Esophagus squamous epithelium (tissue), 5 donors: Measurements from ENCODE around the gene ESRRA. TPM values are rescaled to one million over a fixed set of nuclear protein-coding genes. Genes with fewer than 3 reads are reported as not detected.
A peak's percentile ranks its signal among the peaks of the same experiment; 100 is the strongest.

ENCODE experiments used
- DNase-seq: peaks from one replicate; lab custom pipeline; 2025; lab: John Stamatoyannopoulos, UW
- H3K27ac ChIP-seq, 4 donors: fragments of 200-600 bp; sonication (generic); one replicate each; pipeline ENCODE4 v1.5.1; 2016 to 2019; ENCODE audit warnings: mild to moderate bottlenecking in 1 of 4
- H3K27me3 ChIP-seq, 4 donors: fragments of 200-600 bp; sonication (generic); 1 replicate in 3 of 4; 2 replicates in 1 of 4; pipeline versions ENCODE4 v1.5.1 to v1.6.0; 2017 to 2021; ENCODE audit warnings: antibody characterized with exemption in 1 of 4
- H3K36me3 ChIP-seq, 3 donors: fragments of 200-600 bp; sonication (generic); one replicate each; pipeline ENCODE4 v1.5.1; 2016 to 2019
- H3K4me1 ChIP-seq, 3 donors: fragments of 200-600 bp; sonication (generic); one replicate each; pipeline ENCODE4 v1.5.1; 2017 to 2019
- H3K4me3 ChIP-seq, 4 donors: fragments of 200-600 bp; sonication (generic); 1 replicate in 3 of 4; 2 replicates in 1 of 4; pipeline ENCODE4 v1.5.1; 2016 to 2019; ENCODE audit warnings: mild to moderate bottlenecking in 2 of 4, moderate library complexity in 1 of 4
- H3K9me3 ChIP-seq, 3 donors: fragments of 200-600 bp; sonication (generic); one replicate each; pipeline ENCODE4 v1.5.1; 2016 to 2019
- POLR2A ChIP-seq, 4 donors: fragments of 450-650 bp; IDR thresholded peaks; one replicate each; pipeline ENCODE4 v1.6.1; 2017; ENCODE audit warnings: antibody characterized with exemption in 4 of 4, mild to moderate bottlenecking in 4 of 4, moderate library complexity in 3 of 4
- WGBS, 2 donors: methylation state at CpG; one replicate each; pipeline ENCODE4 v1.1.5; 2018; 5-methylcytosine and 5-hydroxymethylcytosine counted together
- intact Hi-C: fragments of 100-400 bp; cut with DNase I; formaldehyde crosslinking; loops from one replicate; pipeline ENCODE4 v1.15.0; 2022
- total RNA-seq, 4 donors: library from RNA; depleted of rRNA; stranded (reverse); fragments of >200 nt; gene quantifications; one replicate each; pipeline ENCODE4 v1.1.0, GENCODE V29; 2016
- TF ChIP-seq, protein P1 (sequence below), 6 experiments: fragments of 450-650 bp in 4 of 6; fragments of 200-600 bp in 2 of 6; sonication (generic) in 2 of 6; IDR thresholded peaks; one replicate each; pipeline ENCODE4 v1.5.1; 2016 to 2019; ENCODE audit warnings: antibody characterized with exemption in 6 of 6, mild to moderate bottlenecking in 4 of 6, moderate library complexity in 4 of 6
- donor health status: DM: yes; HTN: yes; CAD: no.

The ESRRA gene
- total RNA-seq, 4 donors from 2014 or later: 81.9 to 131 (median 99.7) TPM

GRCh38 chr11:64341851-64342791, 36.8 kb downstream of the ESRRA start:
- no peaks in the 10 kb centered on the region for H3K36me3 ChIP-seq
- 47 to 63% methylated on average over 3 to 8 of the region's 55 CpGs for WGBS, 2 donors
- H3K27me3 ChIP-seq: no peaks in the 10 kb centered on the region
- no peak for DNase-seq
- H3K27ac ChIP-seq: peak overlapping the region; percentile 75 to 88 (median 81)
- H3K9me3 ChIP-seq: no peaks in the 10 kb centered on the region
- TF ChIP-seq POLR2A (IDR thresholded peaks at IDR 0.05): peak in 2 of 4 donors; percentile 29 to 61
- TF ChIP-seq, protein P1, sequence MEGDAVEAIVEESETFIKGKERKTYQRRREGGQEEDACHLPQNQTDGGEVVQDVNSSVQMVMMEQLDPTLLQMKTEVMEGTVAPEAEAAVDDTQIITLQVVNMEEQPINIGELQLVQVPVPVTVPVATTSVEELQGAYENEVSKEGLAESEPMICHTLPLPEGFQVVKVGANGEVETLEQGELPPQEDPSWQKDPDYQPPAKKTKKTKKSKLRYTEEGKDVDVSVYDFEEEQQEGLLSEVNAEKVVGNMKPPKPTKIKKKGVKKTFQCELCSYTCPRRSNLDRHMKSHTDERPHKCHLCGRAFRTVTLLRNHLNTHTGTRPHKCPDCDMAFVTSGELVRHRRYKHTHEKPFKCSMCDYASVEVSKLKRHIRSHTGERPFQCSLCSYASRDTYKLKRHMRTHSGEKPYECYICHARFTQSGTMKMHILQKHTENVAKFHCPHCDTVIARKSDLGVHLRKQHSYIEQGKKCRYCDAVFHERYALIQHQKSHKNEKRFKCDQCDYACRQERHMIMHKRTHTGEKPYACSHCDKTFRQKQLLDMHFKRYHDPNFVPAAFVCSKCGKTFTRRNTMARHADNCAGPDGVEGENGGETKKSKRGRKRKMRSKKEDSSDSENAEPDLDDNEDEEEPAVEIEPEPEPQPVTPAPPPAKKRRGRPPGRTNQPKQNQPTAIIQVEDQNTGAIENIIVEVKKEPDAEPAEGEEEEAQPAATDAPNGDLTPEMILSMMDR (IDR thresholded peaks at IDR 0.05): peak in 5 of 6 experiments; percentile 41 to 76 (median 65)
- peak overlapping the region; percentile 7 to 60 (median 29) for H3K4me3 ChIP-seq
- H3K4me1 ChIP-seq: peaks cover 17 to 60% (median 20%) of the 10 kb centered on the region in 3 donors
- intact Hi-C loops: no loop called here

DNA sequence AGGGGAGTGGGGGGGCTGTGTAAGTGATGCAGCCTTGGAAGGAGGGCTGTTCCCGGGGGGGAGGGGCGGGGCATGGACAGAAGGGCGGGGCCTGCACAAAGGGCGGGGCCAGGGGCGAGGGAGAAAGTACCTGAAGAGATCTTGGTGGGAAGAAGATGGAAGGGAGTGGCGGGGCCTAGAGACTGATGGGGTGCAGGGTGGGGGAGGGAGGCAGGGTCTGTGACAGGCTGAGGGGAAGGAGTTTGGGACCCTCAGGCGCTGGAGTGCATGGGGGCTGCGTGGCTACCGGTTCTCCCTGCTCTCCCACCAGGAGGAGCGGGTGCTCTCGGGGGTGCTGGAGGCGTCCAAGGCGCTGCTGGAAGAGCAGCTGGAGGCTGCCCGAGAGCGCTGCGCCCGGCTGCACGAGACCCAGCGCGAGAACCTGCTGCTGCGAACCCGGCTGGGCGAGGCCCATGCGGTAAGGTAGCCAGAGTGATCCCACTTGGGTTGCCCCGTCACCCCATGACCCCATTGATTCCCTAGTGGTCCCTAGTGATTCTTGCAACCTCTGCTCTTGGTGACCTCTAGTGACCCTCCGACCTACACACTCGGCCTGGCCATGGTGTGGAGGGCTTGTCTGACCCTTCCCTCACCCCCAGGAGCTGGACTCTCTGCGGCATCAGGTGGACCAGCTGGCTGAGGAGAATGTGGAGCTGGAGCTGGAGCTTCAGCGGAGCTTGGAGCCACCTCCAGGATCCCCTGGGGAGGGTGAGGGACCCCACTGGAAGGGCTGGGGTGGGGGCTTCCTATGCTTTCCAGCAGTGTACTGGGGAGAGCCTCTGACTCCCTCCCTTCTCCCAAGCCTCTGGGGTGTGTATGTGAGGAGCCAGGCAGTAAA, 37.8 kb downstream of the ESRRA start:
- 48 to 54% methylated on average over 16 to 19 of the region's 29 CpGs for WGBS, 2 donors

DNA sequence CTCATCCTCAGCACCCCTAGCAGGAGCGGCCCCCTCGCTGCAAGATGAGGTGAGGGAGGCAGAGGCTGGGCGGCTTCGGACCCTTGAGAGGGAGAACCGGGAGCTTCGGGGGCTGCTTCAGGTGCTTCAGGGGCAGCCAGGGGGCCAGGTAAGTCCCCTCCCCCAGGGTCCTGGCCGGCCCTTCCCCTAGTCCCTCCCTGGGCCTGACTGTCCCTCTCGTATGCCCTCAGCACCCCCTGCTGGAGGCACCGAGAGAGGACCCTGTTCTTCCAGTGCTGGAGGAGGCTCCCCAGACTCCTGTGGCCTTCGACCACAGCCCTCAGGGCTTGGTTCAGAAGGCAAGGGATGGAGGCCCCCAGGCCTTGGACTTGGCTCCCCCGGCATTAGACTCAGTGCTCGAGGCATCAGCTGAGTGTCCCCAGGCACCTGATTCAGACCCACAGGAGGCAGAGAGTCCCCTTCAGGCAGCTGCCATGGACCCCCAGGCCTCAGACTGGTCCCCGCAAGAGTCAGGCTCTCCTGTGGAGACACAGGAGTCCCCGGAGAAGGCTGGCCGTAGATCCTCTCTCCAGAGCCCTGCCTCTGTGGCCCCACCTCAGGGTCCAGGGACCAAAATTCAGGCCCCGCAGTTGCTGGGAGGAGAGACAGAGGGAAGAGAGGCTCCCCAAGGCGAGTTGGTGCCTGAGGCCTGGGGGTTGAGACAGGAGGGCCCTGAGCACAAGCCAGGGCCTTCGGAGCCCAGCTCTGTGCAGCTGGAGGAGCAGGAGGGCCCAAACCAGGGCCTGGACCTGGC, 38.6 kb downstream of the ESRRA start:
- no peak overlapping the region for H3K27ac ChIP-seq
- H3K4me1 ChIP-seq: peaks cover 28 to 69% (median 38%) of the 10 kb centered on the region in 3 donors
- H3K36me3 ChIP-seq: no peaks in the 10 kb centered on the region
- H3K9me3 ChIP-seq: no peaks in the 10 kb centered on the region
- no peaks in the 10 kb centered on the region for H3K27me3 ChIP-seq
- intact Hi-C loops: no loop called here
- DNase-seq: no peak
- TF ChIP-seq, protein P1 (IDR thresholded peaks at IDR 0.05): peak in 3 of 6 experiments; percentile 5 to 44 (median 35)
- no peak for TF ChIP-seq POLR2A (IDR thresholded peaks at IDR 0.05)
- no peak overlapping the region for H3K4me3 ChIP-seq
- 80% methylated on average over 9 of the region's 18 CpGs; no CpG with 5 or more reads in 1 of the 2 donors for WGBS, 2 donors

More for the DNA sequence above, 37.8 kb downstream of the ESRRA start:
- Histone ChIP-seq H3K36me3 (no peaks in the 10 kb centered on the region), H3K4me1 (peaks cover 20 to 69% (median 29%) of the 10 kb centered on the region in 3 donors), H3K27ac (peak overlapping the region; percentile 75 to 88 (median 81)), H3K4me3 (peak overlapping the region in 3 of 4 donors; percentile 23 to 60 (median 35)), H3K9me3 (no peaks in the 10 kb centered on the region), H3K27me3 (no peaks in the 10 kb centered on the region)
- TF ChIP-seq, protein P1 (IDR thresholded peaks at IDR 0.05): no peak
- no peak for TF ChIP-seq POLR2A (IDR thresholded peaks at IDR 0.05)
- intact Hi-C loops: no loop called here
- DNase-seq: no peak

DNA sequence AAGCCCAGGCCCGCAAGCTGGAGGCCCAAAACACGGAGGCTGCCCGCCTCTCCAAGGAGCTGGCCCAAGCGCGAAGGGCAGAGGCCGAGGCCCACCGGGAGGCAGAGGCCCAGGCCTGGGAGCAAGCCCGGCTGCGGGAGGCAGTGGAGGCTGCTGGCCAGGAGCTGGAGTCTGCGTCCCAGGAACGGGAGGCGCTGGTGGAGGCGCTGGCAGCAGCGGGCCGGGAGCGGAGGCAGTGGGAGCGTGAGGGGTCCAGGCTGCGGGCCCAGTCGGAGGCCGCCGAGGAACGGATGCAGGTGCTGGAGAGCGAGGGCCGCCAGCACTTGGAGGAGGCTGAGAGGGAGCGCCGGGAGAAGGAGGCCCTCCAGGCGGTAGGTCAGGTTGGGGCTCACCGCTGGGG, 39.5 kb downstream of the ESRRA start:
- Histone ChIP-seq H3K4me1 (peaks cover 32 to 68% (median 40%) of the 10 kb centered on the region in 3 donors), H3K9me3 (no peaks in the 10 kb centered on the region), H3K4me3 (no peak overlapping the region), H3K27ac (no peak overlapping the region), H3K27me3 (no peaks in the 10 kb centered on the region), H3K36me3 (no peaks in the 10 kb centered on the region)
- DNase-seq: no peak
- WGBS, 2 donors: 93% methylated on average over 8 to 28 of the region's 28 CpGs
- intact Hi-C loops: no loop called here
- TF ChIP-seq, protein P1 (IDR thresholded peaks at IDR 0.05): no peak
- TF ChIP-seq POLR2A (IDR thresholded peaks at IDR 0.05): no peak
